ENCODE data around the gene SSX2.
"Not testable (repeated sequence)": the region's sequence is repeated elsewhere in the genome, so short reads cannot be mapped to it uniquely, and the experiment has no call there.

- TF ChIP-seq EZH2 (IDR thresholded peaks at IDR 0.05); CTCF (IDR thresholded peaks at IDR 0.05 in 2 of 3, conservative IDR thresholded peaks at IDR 0.05 in 1 of 3; ENCODE audit: borderline replicate concordance in 1 of 3, insufficient read depth in 1 of 3, low read depth in 2 of 3, low read length in 2 of 3); EZH2phosphoT487 (IDR thresholded peaks at IDR 0.05; ENCODE audit: borderline replicate concordance); POLR2A (IDR thresholded peaks at IDR 0.05; ENCODE audit: borderline replicate concordance, extremely low read depth, insufficient read depth, insufficient read length); YY1 (IDR thresholded peaks at IDR 0.05; ENCODE audit: extremely low read depth, insufficient replicate concordance, low read depth, low read length); POLR2AphosphoS5 (IDR thresholded peaks at IDR 0.05; ENCODE audit: low read depth, low read length); TCF7L2 (IDR thresholded peaks at IDR 0.05; ENCODE audit: borderline replicate concordance, extremely low read depth, insufficient read depth, insufficient read length); ATF3 (IDR thresholded peaks at IDR 0.05); SIN3A (IDR thresholded peaks at IDR 0.05; ENCODE audit: low read depth); ZNF274 (IDR thresholded peaks at IDR 0.05; ENCODE audit: low read depth, low read length); ZFX (IDR thresholded peaks at IDR 0.05): not testable (repeated sequence)
These were observed 44.0 kb upstream of the SSX2 start, which contains the start of gene SSX2B for GRCh38 chrX:52750952-52751351.

Measured in HCT116 (cell line).